A204.1 (cell line): ENCODE measurements around the gene SEMA5A.

ENCODE experiments used
- FAIRE-seq: peaks from 2 replicates; lab custom pipeline; 2012; peaks lifted over from hg19 to GRCh38; lab: Jason Lieb, UNC

The SEMA5A gene

GRCh38 chr5:9324348-9325077 is 221.4 kb downstream of the SEMA5A start:
- FAIRE-seq, result no peak

DNA sequence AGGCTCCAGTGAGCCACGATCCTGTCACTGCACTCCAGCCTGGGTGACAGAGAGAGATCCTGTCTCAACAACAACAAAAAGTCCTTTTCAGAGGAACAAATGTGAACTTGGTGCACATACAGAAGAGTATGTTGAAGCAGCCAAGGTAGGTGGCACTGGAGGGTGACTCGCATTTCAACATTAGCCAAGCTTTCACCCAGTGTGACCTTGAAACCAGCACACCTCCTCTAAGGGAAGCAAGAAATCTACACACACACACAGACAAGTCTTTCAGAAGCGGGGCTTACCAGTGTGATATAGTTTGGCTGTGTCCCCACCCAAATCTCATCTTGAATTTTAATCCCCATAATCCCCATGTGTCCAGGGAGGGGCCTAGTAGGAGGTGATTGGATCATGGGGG is 225.2 kb downstream of the SEMA5A start:
- no peak for FAIRE-seq

DNA sequence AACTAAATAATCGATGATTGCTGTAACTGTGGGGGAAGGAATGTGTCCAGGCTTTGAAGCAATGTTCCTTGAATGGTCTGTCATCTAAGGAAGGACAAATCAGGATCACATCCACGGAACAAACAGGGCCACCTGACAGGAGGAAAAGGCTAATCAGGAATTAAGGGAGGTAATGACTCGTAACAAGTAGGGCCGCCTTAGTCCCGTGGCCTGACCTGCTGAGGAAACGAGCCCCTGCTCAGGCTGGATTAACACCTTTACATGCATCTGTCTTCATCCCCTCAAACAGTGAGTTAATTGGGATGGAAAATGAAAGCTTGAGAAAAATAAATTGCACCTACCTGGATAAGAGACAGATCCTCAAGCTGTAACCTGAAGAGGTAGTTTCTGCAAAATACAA is 227.8 kb downstream of the SEMA5A start:
- FAIRE-seq, result no peak

DNA sequence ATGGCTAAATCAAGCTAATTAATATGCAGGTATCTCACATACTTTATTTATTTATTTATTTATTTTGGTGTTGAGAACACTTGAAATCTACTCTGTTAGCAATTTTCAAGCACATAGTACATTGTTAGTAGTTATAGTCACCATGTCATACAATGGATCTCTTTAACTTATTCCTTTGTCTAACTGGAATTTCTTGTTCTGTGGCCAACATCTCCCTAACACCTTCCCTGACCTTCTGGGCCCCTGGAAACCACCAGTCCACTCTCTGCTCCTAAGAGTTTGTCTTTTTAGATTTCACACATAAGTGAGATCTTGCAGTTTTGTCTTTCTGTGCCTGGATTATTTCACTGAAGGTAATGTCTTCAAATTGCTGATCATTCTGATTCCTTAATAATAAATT is 229.1 kb downstream of the SEMA5A start:
- FAIRE-seq, result no peak

- FAIRE-seq, result no peak
These were observed 229.8 kb downstream of the SEMA5A start for GRCh38 chr5:9316041-9316440.

- FAIRE-seq, result no peak
These were observed 231.3 kb downstream of the SEMA5A start for GRCh38 chr5:9314558-9314957.

DNA sequence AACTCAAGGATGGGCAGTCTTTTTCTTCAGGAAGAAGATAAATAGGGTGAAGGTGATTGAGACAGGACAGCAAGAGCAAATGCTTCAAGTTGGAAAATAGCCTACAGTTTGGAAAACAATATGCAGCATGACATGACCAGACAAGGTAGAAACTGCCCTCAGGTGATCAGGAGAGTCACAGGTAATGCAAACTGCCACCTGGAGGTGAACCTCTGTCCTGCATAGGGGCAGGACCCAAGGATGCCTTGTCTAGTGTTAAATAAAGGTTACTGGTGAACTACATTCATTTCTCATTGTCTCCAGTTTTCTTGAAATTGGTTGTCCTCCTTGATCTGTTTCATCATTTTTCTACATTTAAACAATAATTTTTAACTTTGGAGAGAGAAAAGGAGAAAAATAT is 232.1 kb downstream of the SEMA5A start:
- FAIRE-seq, result no peak

DNA sequence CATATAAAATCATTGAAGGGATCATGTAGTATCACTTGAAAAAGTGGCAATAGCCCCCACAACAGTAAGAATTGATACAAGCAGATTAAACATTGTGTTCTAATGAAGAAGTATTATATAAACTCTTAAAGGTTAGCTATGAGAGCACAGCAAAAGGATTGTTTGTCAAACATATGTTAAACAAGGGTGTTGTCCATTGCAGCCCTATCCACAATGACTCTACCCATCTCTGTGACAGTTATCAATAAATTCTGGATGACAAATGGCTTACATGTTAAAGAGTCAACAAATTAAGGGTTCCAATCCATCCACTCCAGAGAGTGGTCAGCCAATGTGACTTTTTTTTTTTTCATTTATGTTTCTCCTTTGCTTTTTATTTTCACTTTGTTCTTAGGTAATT is 238.7 kb downstream of the SEMA5A start:
- no peak for FAIRE-seq

DNA sequence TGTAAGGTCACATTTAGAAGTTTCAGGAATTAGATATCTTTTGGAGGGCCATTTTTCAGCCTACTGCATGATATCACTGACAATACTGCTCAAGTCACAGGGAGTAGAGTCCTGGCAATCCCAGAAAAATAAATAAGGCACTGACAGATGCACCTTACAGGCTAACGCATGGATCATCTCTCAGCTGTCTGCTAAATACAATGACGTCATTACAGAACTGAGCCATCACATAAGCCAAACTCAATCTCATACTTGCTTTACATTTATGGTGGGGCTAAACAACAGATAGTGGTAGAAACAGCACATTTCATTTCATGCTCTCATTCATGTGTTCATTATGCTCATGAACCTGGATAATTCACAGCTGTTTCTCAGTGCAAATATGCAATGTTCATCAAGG is 243.7 kb downstream of the SEMA5A start:
- FAIRE-seq, result no peak

DNA sequence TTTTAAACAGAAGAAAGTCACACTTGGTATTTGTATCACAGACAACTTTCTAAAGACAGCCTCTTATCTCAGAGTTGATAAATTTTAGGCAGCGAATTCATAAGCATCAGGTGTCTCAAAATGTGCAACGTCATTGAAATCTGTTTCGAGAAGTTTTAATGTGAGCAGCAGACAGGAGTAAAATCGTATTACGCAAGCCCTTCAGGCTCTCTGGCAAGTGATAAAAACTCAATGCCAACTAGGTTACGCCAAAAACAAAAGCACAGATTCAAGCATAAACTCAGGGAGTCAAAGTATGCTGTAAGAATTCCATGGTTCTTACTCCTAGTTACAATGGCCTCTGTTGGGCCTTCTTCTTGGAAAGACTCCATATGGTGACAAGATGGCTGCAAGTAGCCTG is 244.7 kb downstream of the SEMA5A start:
- FAIRE-seq, result no peak

- no peak for FAIRE-seq
These were observed 248.7 kb downstream of the SEMA5A start for GRCh38 chr5:9297134-9297533.

- FAIRE-seq, result no peak
These were observed 250.4 kb downstream of the SEMA5A start for GRCh38 chr5:9295466-9295801.

- no peak for FAIRE-seq
These were observed 250.9 kb downstream of the SEMA5A start for GRCh38 chr5:9294793-9295465.

GRCh38 chr5:9288234-9288633 is 257.6 kb downstream of the SEMA5A start:
- no peak for FAIRE-seq

DNA sequence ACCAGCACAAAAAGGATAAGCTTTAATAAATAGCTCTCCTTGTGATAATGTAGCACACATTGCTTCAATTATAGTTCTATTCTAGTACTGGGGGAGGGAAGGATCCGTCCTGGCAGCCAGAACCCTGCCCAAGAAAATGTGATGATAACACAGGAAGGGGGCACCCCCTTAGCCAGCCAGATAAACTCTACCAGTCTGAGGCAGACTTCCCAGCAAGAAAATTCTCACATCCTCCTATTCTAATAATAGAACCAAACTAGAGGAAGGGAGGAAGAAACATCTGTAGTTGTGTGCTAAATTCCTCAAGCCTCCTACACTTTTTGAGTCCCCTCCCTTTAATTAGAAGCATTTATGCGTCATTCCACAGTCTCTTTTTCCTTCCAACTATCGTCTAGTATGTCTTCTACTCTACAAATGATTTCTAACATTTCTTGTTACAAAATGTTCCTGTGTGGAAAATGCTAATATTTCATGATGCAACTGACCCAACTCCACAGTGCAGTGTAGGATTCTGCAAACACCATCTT is 261.0 kb downstream of the SEMA5A start:
- FAIRE-seq, result no peak

GRCh38 chr5:9284272-9284671 is 261.6 kb downstream of the SEMA5A start:
- FAIRE-seq, result no peak

GRCh38 chr5:9283473-9283872 is 262.4 kb downstream of the SEMA5A start:
- no peak for FAIRE-seq

DNA sequence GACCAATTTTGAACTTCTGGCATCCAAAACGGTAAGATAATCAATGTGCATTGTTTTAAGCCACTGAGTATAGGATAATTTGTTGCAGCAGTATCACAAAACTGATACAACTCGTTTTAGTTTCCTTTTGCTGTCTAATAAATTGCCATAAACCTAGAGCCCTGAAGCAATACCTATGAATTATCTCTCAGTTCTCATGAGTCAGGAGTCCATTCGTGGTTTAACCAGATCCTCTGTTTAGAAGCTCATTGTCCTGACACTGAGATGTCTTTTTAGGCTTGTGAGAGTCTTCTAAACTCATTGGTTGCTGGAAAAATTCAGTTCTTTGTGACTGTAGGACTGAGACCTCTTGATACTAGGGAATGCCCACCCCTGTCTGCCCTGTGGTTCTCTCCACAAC is 262.9 kb downstream of the SEMA5A start:
- no peak for FAIRE-seq

GRCh38 chr5:9282211-9282610 is 263.7 kb downstream of the SEMA5A start:
- no peak for FAIRE-seq

DNA sequence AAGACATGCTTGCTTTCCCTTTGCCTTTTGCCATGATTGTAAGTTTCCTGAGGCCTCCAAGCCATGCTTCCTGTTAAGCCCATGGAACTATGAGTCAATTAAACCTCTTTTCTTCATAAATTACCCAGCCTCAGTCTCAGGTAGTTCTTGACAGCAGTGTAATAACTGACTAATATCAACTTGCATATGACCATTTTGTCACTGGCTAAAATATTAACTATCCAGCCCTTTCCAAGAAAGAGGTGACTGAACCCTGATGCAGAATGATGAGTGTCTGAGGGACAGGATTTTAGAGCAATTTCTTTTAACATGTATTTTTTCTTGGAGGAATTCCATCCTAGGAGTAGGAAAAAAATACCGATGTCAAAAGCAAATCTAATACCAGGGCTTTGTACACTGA is 266.1 kb downstream of the SEMA5A start:
- no peak for FAIRE-seq

- FAIRE-seq, result no peak
These were observed 266.8 kb downstream of the SEMA5A start for GRCh38 chr5:9278921-9279603.

- FAIRE-seq, result no peak
These were observed 276.9 kb downstream of the SEMA5A start for GRCh38 chr5:9269014-9269413.

- no peak for FAIRE-seq
These were observed 277.6 kb downstream of the SEMA5A start for GRCh38 chr5:9268226-9268625.
